H9 (cell line): ENCODE results near the gene DLL4. TPM values are rescaled to one million over a fixed set of nuclear protein-coding genes. Genes with fewer than 3 reads are reported as not detected.

ENCODE experiments used
- DNase-seq: peaks from one replicate; pipeline ENCODE4 v3.0.0-alpha.2; 2017
- H2AFZ ChIP-seq: one replicate; pipeline ENCODE4 v1.6.1; 2013; ENCODE audit warnings: mild to moderate bottlenecking, low read length, control low read depth, moderate library complexity
- H2AK5ac ChIP-seq: 2 replicates; pipeline ENCODE4 v1.6.1; 2013; ENCODE audit warnings: low read length, control low read depth, mixed read lengths; ENCODE audit not compliant: insufficient read length
- H2BK120ac ChIP-seq: one replicate; pipeline ENCODE4 v1.6.1; 2013; ENCODE audit warnings: low read depth, mild to moderate bottlenecking, low read length, control low read depth, inconsistent platforms; ENCODE audit not compliant: poor library complexity, severe bottlenecking
- H2BK12ac ChIP-seq: 2 replicates; pipeline ENCODE4 v1.6.1; 2013; ENCODE audit warnings: low read length, control low read depth, mixed read lengths, low read depth; ENCODE audit not compliant: insufficient read length
- H2BK15ac ChIP-seq: 2 replicates; pipeline ENCODE4 v1.6.1; 2013; ENCODE audit warnings: low read depth, low read length, control low read depth
- H2BK20ac ChIP-seq: one replicate; pipeline ENCODE4 v1.6.1; 2013; ENCODE audit warnings: low read depth, mild to moderate bottlenecking, low read length, control low read depth, inconsistent platforms; ENCODE audit not compliant: poor library complexity, severe bottlenecking
- H2BK5ac ChIP-seq: 2 replicates; pipeline ENCODE4 v1.6.1; 2013; ENCODE audit warnings: low read length, control low read depth, mixed read lengths; ENCODE audit not compliant: insufficient read length
- H3K14ac ChIP-seq: 2 replicates; pipeline ENCODE4 v1.6.1; 2013; ENCODE audit warnings: low read length, control low read depth; ENCODE audit not compliant: insufficient read depth
- H3K18ac ChIP-seq: 2 replicates; pipeline ENCODE4 v1.6.1; 2013; ENCODE audit warnings: low read depth, mild to moderate bottlenecking, mixed read lengths, low read length, control low read depth; ENCODE audit not compliant: insufficient read length
- H3K23ac ChIP-seq: 2 replicates; pipeline ENCODE4 v1.6.1; 2013; ENCODE audit warnings: low read length, control low read depth, mixed read lengths, low read depth; ENCODE audit not compliant: insufficient read length
- H3K23me2 ChIP-seq: 2 replicates; pipeline ENCODE4 v1.6.1; 2013; ENCODE audit warnings: low read depth, mild to moderate bottlenecking, mixed read lengths, low read length, control low read depth; ENCODE audit not compliant: insufficient read length, poor library complexity, severe bottlenecking
- H3K27ac ChIP-seq: 2 replicates; pipeline ENCODE4 v1.5.1; 2013; ENCODE audit warnings: low read length, control low read depth, mixed read lengths, low read depth; ENCODE audit not compliant: insufficient read length
- H3K27me3 ChIP-seq: 2 replicates; pipeline ENCODE4 v1.6.1; 2013; ENCODE audit warnings: low read length, control low read depth, inconsistent platforms; ENCODE audit not compliant: insufficient read depth
- H3K4ac ChIP-seq: 2 replicates; pipeline ENCODE4 v1.6.1; 2013; ENCODE audit warnings: low read depth, mild to moderate bottlenecking, control low read depth, inconsistent platforms, low read length, moderate library complexity
- H3K4me1 ChIP-seq: 2 replicates; pipeline ENCODE4 v1.6.1; 2013; ENCODE audit warnings: low read length, control low read depth, inconsistent platforms; ENCODE audit not compliant: insufficient read depth
- H3K4me2 ChIP-seq: 2 replicates; pipeline ENCODE4 v1.6.1; 2013; ENCODE audit warnings: low read length, control low read depth, mixed read lengths; ENCODE audit not compliant: insufficient read length, insufficient read depth
- H3K56ac ChIP-seq: 2 replicates; pipeline ENCODE4 v1.6.1; 2013; ENCODE audit warnings: low read depth, mild to moderate bottlenecking, mixed read lengths, low read length, control low read depth; ENCODE audit not compliant: insufficient read length
- H3K79me1 ChIP-seq: 2 replicates; pipeline ENCODE4 v1.6.1; 2013; ENCODE audit warnings: low read depth, mild to moderate bottlenecking, moderate library complexity, low read length, control low read depth, inconsistent platforms; ENCODE audit not compliant: insufficient read depth, poor library complexity, severe bottlenecking
- H3K79me2 ChIP-seq: 2 replicates; pipeline ENCODE4 v1.6.1; 2013; ENCODE audit warnings: low read length, control low read depth, inconsistent platforms; ENCODE audit not compliant: insufficient read depth
- H3K9ac ChIP-seq: 2 replicates; pipeline ENCODE4 v1.6.1; 2013; ENCODE audit warnings: low read length, control low read depth, mixed read lengths; ENCODE audit not compliant: insufficient read length; ENCODE audit errors: extremely low read depth
- H3K9me3 ChIP-seq: one replicate; pipeline ENCODE4 v1.6.1; 2013; ENCODE audit warnings: low read depth, low read length, inconsistent platforms; ENCODE audit not compliant: control insufficient read depth
- H3T11ph ChIP-seq: one replicate; pipeline ENCODE4 v1.6.1; 2013; ENCODE audit warnings: mild to moderate bottlenecking, low read length, control low read depth, inconsistent platforms
- H4K20me1 ChIP-seq: one replicate; pipeline ENCODE4 v1.6.1; 2013; ENCODE audit not compliant: control insufficient read depth, insufficient read length, insufficient read depth
- H4K5ac ChIP-seq: 2 replicates; pipeline ENCODE4 v1.6.1; 2013; ENCODE audit warnings: low read depth, mild to moderate bottlenecking, mixed read lengths, low read length, control low read depth; ENCODE audit not compliant: insufficient read length
- H4K8ac ChIP-seq: replicated peaks from 2 replicates; pipeline ENCODE4 v1.6.1; 2013; ENCODE audit warnings: low read length, control low read depth, mixed read lengths, low read depth; ENCODE audit not compliant: insufficient read length
- H4K91ac ChIP-seq: 2 replicates; pipeline ENCODE4 v1.6.1; 2013; ENCODE audit warnings: low read depth, mild to moderate bottlenecking, moderate library complexity, mixed read lengths, low read length, control low read depth; ENCODE audit not compliant: insufficient read length
- H3K27ac Mint-ChIP-seq, 3 experiments: 2 replicates in 2 of 3; 3 replicates in 1 of 3; pipeline ENCODE4 v1.8.0; 2020 to 2021; ENCODE audit warnings: mixed read lengths in 3 of 3, mild to moderate bottlenecking in 1 of 3, moderate library complexity in 1 of 3
- H3K27me3 Mint-ChIP-seq: 2 replicates; pipeline ENCODE4 v1.8.0; 2021; ENCODE audit warnings: low read depth, mild to moderate bottlenecking, moderate library complexity, mixed read lengths
- H3K36me3 Mint-ChIP-seq, 3 experiments: 2 replicates in 2 of 3; 3 replicates in 1 of 3; pipeline ENCODE4 v1.8.0; 2020 to 2021; ENCODE audit warnings: low read depth in 3 of 3, mixed read lengths in 3 of 3; ENCODE audit not compliant: insufficient read depth in 1 of 3
- H3K4me1 Mint-ChIP-seq, 2 experiments: 2 replicates each; pipeline ENCODE4 v1.8.0; 2020; ENCODE audit warnings: mixed read lengths in 2 of 2
- H3K4me3 Mint-ChIP-seq, 2 experiments: 2 replicates in 1 of 2; 3 replicates in 1 of 2; pipeline ENCODE4 v1.8.0; 2020 to 2021; ENCODE audit warnings: mild to moderate bottlenecking in 2 of 2, mixed read lengths in 2 of 2, moderate library complexity in 1 of 2
- H3K9me3 Mint-ChIP-seq, 2 experiments: 2 replicates in 1 of 2; 3 replicates in 1 of 2; pipeline ENCODE4 v1.8.0; 2020; ENCODE audit warnings: mild to moderate bottlenecking in 2 of 2, mixed read lengths in 2 of 2, moderate library complexity in 1 of 2
- WGBS: extraction: QIAGEN DNeasy Blood & Tissue Kit; methylation state at CpG from one replicate; pipeline ENCODE4 v1.1.7; 2013; ENCODE audit warnings: missing lambda C conversion rate, low lambda C conversion rate, mixed read lengths; ENCODE audit not compliant: insufficient read length; ENCODE audit errors: extremely low coverage; 5-methylcytosine and 5-hydroxymethylcytosine counted together
- total RNA-seq: library from RNA; stranded (reverse); gene quantifications from 2 replicates; pipeline ENCODE4 v1.2.1, GENCODE V29; 2021
- TF ChIP-seq, protein P1 (sequence below): fragments of 200-600 bp; sonication (generic); conservative IDR thresholded peaks from 3 replicates; pipeline ENCODE4 v1.8.0; 2021; ENCODE audit warnings: antibody characterized with exemption, mild to moderate bottlenecking

DLL4 gene
- total RNA-seq, 1 experiment from 2014 or later, result 0.28 TPM

- no peak overlapping the region for H4K8ac ChIP-seq
- H3K4me2 ChIP-seq, result no peak overlapping the region
- H3K27me3 Mint-ChIP-seq, result no peaks in the 10 kb centered on the region; the same call in none of the 2 replicates
- H4K20me1 ChIP-seq, result no peaks in the 10 kb centered on the region
- no CpG with 5 or more reads among the region's 36 CpGs for WGBS
- no peaks in the 10 kb centered on the region for H3K23me2 ChIP-seq
- no peak overlapping the region for H4K5ac ChIP-seq
- TF ChIP-seq, protein P1, sequence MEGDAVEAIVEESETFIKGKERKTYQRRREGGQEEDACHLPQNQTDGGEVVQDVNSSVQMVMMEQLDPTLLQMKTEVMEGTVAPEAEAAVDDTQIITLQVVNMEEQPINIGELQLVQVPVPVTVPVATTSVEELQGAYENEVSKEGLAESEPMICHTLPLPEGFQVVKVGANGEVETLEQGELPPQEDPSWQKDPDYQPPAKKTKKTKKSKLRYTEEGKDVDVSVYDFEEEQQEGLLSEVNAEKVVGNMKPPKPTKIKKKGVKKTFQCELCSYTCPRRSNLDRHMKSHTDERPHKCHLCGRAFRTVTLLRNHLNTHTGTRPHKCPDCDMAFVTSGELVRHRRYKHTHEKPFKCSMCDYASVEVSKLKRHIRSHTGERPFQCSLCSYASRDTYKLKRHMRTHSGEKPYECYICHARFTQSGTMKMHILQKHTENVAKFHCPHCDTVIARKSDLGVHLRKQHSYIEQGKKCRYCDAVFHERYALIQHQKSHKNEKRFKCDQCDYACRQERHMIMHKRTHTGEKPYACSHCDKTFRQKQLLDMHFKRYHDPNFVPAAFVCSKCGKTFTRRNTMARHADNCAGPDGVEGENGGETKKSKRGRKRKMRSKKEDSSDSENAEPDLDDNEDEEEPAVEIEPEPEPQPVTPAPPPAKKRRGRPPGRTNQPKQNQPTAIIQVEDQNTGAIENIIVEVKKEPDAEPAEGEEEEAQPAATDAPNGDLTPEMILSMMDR, result no peak
- H3K18ac ChIP-seq, result no peak overlapping the region
- H3K9ac ChIP-seq, result no peak overlapping the region
- no peak overlapping the region for H2BK15ac ChIP-seq
- no peak overlapping the region for H3K4ac ChIP-seq
- H3K79me1 ChIP-seq, result peaks cover 3% of the 10 kb centered on the region
- H3K27ac Mint-ChIP-seq, result no peak overlapping the region
- DNase-seq, result no peak
- no peaks in the 10 kb centered on the region for H3K9me3 ChIP-seq
- H2BK20ac ChIP-seq, result no peak overlapping the region
- no peaks in the 10 kb centered on the region; the same call in 1 of the 2 replicates for H3K4me1 ChIP-seq
- H3K36me3 Mint-ChIP-seq, result peaks cover 33 to 88% (median 73%) of the 10 kb centered on the region in 3 experiments
- H2AK5ac ChIP-seq, result no peak overlapping the region
- H4K91ac ChIP-seq, result no peak overlapping the region
- H2BK5ac ChIP-seq, result no peak overlapping the region
- no peak overlapping the region for H3K27ac ChIP-seq
- no peak overlapping the region for H3K56ac ChIP-seq
- H3K23ac ChIP-seq, result no peak overlapping the region
- no peak overlapping the region for H2BK120ac ChIP-seq
- no peak overlapping the region for H3T11ph ChIP-seq
- H2AFZ ChIP-seq, result no peak overlapping the region
- H3K9me3 Mint-ChIP-seq, result no peaks in the 10 kb centered on the region; a peak in 1 of 5 replicates
- H2BK12ac ChIP-seq, result no peak overlapping the region
- no peak overlapping the region; a peak in 1 of 5 replicates for H3K4me3 Mint-ChIP-seq
- peaks cover 4% of the 10 kb centered on the region for H3K79me2 ChIP-seq
- peaks cover 4 to 5% of the 10 kb centered on the region in 2 experiments; a peak in 3 of 4 replicates for H3K4me1 Mint-ChIP-seq
- H3K14ac ChIP-seq, result no peak overlapping the region
- H3K27me3 ChIP-seq, result no peaks in the 10 kb centered on the region
These were observed 28.7 kb upstream of the DLL4 start for GRCh38 chr15:40900256-40901052.
